B cell (primary cell): Measurements from ENCODE around the gene ERBB3. TPM values are rescaled to one million over a fixed set of nuclear protein-coding genes. Genes with fewer than 3 reads are reported as not detected.

Experiments used
- ATAC-seq: fragments of 200-7000 bp; cut with Tn5 transposase; one replicate; pipeline ENCODE4 v1.10.0; 2021; ENCODE audit warnings: low read depth, mild to moderate bottlenecking, moderate number of reproducible peaks, moderate library complexity
- CTCF ChIA-PET: fragments of 350-600 bp; sonication (Branson Sonifier 250); formaldehyde crosslinking; loops from one replicate; lab custom pipeline; 2021; ENCODE audit warnings: antibody characterized with exemption, inconsistent platforms; lab: Charles Lee
- POLR2A ChIA-PET: fragments of 350-600 bp; sonication (Branson Sonifier 250); formaldehyde crosslinking; loops from one replicate; lab custom pipeline; 2021; ENCODE audit warnings: antibody characterized with exemption; lab: Charles Lee
- DNase-seq: peaks from one replicate; pipeline ENCODE4 v3.0.0; 2013
- H2AFZ ChIP-seq: 2 replicates; pipeline ENCODE4 v1.6.1; 2012; ENCODE audit warnings: mild to moderate bottlenecking, low read depth, low read length; ENCODE audit not compliant: insufficient read depth, poor library complexity, severe bottlenecking
- H3K27ac ChIP-seq, 2 donors: 1 replicate in 1 of 2; 2 replicates in 1 of 2; pipeline ENCODE4 v1.5.1; 2012 to 2013; ENCODE audit warnings: low read length in 2 of 2, mild to moderate bottlenecking in 2 of 2, moderate library complexity in 1 of 2
- H3K27me3 ChIP-seq, 4 experiments: fragments of 200-600 bp in 1 of 4; sonication (generic) in 1 of 4; replicated peaks in 1 of 4; 1 replicate in 2 of 4; 2 replicates in 2 of 4; pipeline versions ENCODE4 v1.6.1 to v1.7.0; 2013 to 2016; ENCODE audit warnings: low read length in 3 of 4, mild to moderate bottlenecking in 2 of 4, mixed read lengths in 1 of 4, moderate library complexity in 1 of 4; ENCODE audit not compliant: insufficient read depth in 4 of 4, control insufficient read depth in 3 of 4; ENCODE audit errors: control extremely low read depth in 1 of 4
- H3K36me3 ChIP-seq, 2 experiments: replicated peaks in 1 of 2; 1 replicate in 1 of 2; 2 replicates in 1 of 2; pipeline versions ENCODE4 v1.6.1 to v1.7.1; 2013; ENCODE audit warnings: low read length in 1 of 2; ENCODE audit not compliant: insufficient read depth in 2 of 2, control insufficient read depth in 1 of 2; ENCODE audit errors: control extremely low read depth in 1 of 2, extremely low read depth in 1 of 2
- H3K4me1 ChIP-seq, 2 donors: fragments of 200-600 bp in 1 of 2; sonication (generic) in 1 of 2; 1 replicate in 1 of 2; 2 replicates in 1 of 2; pipeline versions ENCODE4 v1.5.1 to v1.6.1; 2013 to 2017; ENCODE audit warnings: low read length in 2 of 2; ENCODE audit not compliant: control insufficient read depth in 2 of 2, insufficient read depth in 2 of 2
- H3K4me2 ChIP-seq: replicated peaks from 2 replicates; pipeline ENCODE3; 2012; ENCODE audit warnings: mild to moderate bottlenecking, low read depth, low read length; ENCODE audit not compliant: poor library complexity, severe bottlenecking
- H3K4me3 ChIP-seq, 5 experiments: fragments of 200-600 bp in 1 of 5; sonication (generic) in 1 of 5; 1 replicate in 3 of 5; 2 replicates in 2 of 5; pipeline versions ENCODE4 v1.5.1 to v1.7.0; 2011 to 2016; ENCODE audit warnings: low read length in 4 of 5, mild to moderate bottlenecking in 4 of 5, low read depth in 2 of 5, control low read depth in 1 of 5, moderate library complexity in 1 of 5; ENCODE audit not compliant: insufficient read depth in 1 of 5; ENCODE audit errors: control extremely low read depth in 1 of 5, extremely low read depth in 1 of 5
- H3K79me2 ChIP-seq: fragments of 200-600 bp; sonication (generic); one replicate; pipeline ENCODE4 v1.6.0; 2016; ENCODE audit warnings: low read length; ENCODE audit not compliant: control insufficient read depth, insufficient read depth
- H3K9ac ChIP-seq: fragments of 200-600 bp; sonication (generic); 2 replicates; pipeline ENCODE4 v1.6.1; 2017; ENCODE audit warnings: mild to moderate bottlenecking, low read length, moderate library complexity
- H3K9me3 ChIP-seq, 3 donors: one replicate each; pipeline versions ENCODE4 v1.6.1 to v1.7.1; 2013; ENCODE audit warnings: low read length in 2 of 3; ENCODE audit not compliant: control insufficient read depth in 2 of 3, insufficient read depth in 1 of 3; ENCODE audit errors: control extremely low read depth in 1 of 3
- H4K20me1 ChIP-seq: 2 replicates; pipeline ENCODE4 v1.6.0; 2012; ENCODE audit warnings: mild to moderate bottlenecking, low read length; ENCODE audit not compliant: insufficient read depth, control insufficient read depth, poor library complexity, severe bottlenecking
- H3K27ac Mint-ChIP-seq: one replicate; pipeline ENCODE4 v1.8.0; 2021; ENCODE audit warnings: mixed read lengths
- H3K27me3 Mint-ChIP-seq: one replicate; pipeline ENCODE4 v1.8.0; 2021; ENCODE audit warnings: mixed read lengths
- H3K4me1 Mint-ChIP-seq: one replicate; pipeline ENCODE4 v1.8.0; 2021; ENCODE audit warnings: mixed read lengths
- H3K4me3 Mint-ChIP-seq: one replicate; pipeline ENCODE4 v1.8.0; 2021; ENCODE audit warnings: mixed read lengths
- H3K9me3 Mint-ChIP-seq: one replicate; pipeline ENCODE4 v1.8.0; 2022; ENCODE audit warnings: mixed read lengths; ENCODE audit not compliant: insufficient read depth
- CTCF ChIP-seq: fragments of 200-600 bp; IDR thresholded peaks from one replicate; pipeline ENCODE4 v1.8.0; 2022; ENCODE audit warnings: antibody characterized with exemption, mild to moderate bottlenecking
- EZH2 ChIP-seq: IDR thresholded peaks from 2 replicates; pipeline ENCODE4 v1.6.1; 2012; ENCODE audit warnings: borderline replicate concordance, low read depth, mild to moderate bottlenecking, moderate library complexity, low read length; ENCODE audit not compliant: insufficient read depth, poor library complexity, severe bottlenecking
- WGBS: methylation state at CpG from one replicate; pipeline ENCODE4 v1.1.5; 2013; ENCODE audit warnings: missing lambda C conversion rate; ENCODE audit not compliant: insufficient coverage; 5-methylcytosine and 5-hydroxymethylcytosine counted together
- intact Hi-C: fragments of 100-400 bp; cut with micrococcal nuclease; formaldehyde crosslinking; loops from one replicate; pipeline ENCODE4 v1.10.0; 2022
- polyA plus RNA-seq: library from polyadenylated mRNA; depleted of rRNA; stranded (reverse); fragments of >200 nt; gene quantifications from 2 replicates; pipeline ENCODE4 v1.2.3, GENCODE V29; 2012
- total RNA-seq, 2 donors: library from RNA; stranded (reverse); fragments of 120-200 nt in 1 of 2; gene quantifications; 1 replicate in 1 of 2; 2 replicates in 1 of 2; pipeline versions ENCODE4 v1.2.3 to v1.2.4, GENCODE V29; 2013 to 2022

The ERBB3 gene
- total and polyA plus RNA-seq, 2 donors (not counting 1 experiment from before 2014, with no cell fraction given) = 0.10 TPM; not detected in 1

GRCh38 chr12:56129206-56129941 lies 49.4 kb downstream of the ERBB3 start:
- Mint-ChIP-seq H3K4me3 (peak overlapping the region; percentile 100), H3K4me1 (peaks cover 61% of the 10 kb centered on the region), H3K27me3 (no peaks in the 10 kb centered on the region), H3K27ac (peak overlapping the region; percentile 98), H3K9me3 (no peaks in the 10 kb centered on the region)
- Histone ChIP-seq H3K4me2 (peak overlapping the region; percentile 96), H4K20me1 (peaks cover 35% of the 10 kb centered on the region), H3K4me3 (peak overlapping the region; percentile 88 to 95 (median 92)), H3K36me3 (peaks cover 5 to 41% of the 10 kb centered on the region in 2 experiments), H3K79me2 (peaks cover 53% of the 10 kb centered on the region), H3K27ac (peak overlapping the region; percentile 60 to 64), H2AFZ (peak overlapping the region; percentile 78), H3K4me1 (peaks cover 46 to 54% of the 10 kb centered on the region in 2 donors), H3K9me3 (no peaks in the 10 kb centered on the region), H3K9ac (peak overlapping the region; percentile 92), H3K27me3 (no peaks in the 10 kb centered on the region)
- under 1% methylated on average over 24 of the region's 29 CpGs for WGBS
- ATAC-seq = peak; percentile 21
- no peak for TF ChIP-seq CTCF
- TF ChIP-seq EZH2 = no peak
- POLR2A ChIA-PET = interaction anchor here (0.5 to 5.7 kb wide), 10 partner anchors 11 to 384 kb away, joined by 3 to 49 read pairs (median 8); partner anchors contain the start of genes MYL6, MYL6B, RNF41 and RPL41
- CTCF ChIA-PET = interaction anchor here (1.4 to 13.8 kb wide), 5 partner anchors 11 to 61 kb away, joined by 4 to 247 read pairs (median 10); partner anchors contain the start of genes RPL41, SMARCC2 and ZC3H10
- DNase-seq = peak; percentile 74
- intact Hi-C loops = loop anchor here (5.0 kb wide), 1 partner anchor 132 kb away; the partner anchor contains the start of gene SUOX
